Measurements from ENCODE around the gene WDR1. TPM values are rescaled to one million over a fixed set of nuclear protein-coding genes. Genes with fewer than 3 reads are reported as not detected.

The WDR1 gene
- total and polyA plus RNA-seq, 2 of the 13 experiments (the other 11 are each of a cell fraction or from before 2014, with no cell fraction given) = 106 to 198 TPM

GRCh38 chr4:10123227-10124101 is 6.9 kb upstream of the WDR1 start (continued):
- TF ChIP-seq ZHX2 (IDR thresholded peaks at IDR 0.05; ENCODE audit: low read depth) = no peak
- TF ChIP-seq ZHX2 (CRISPR knock-in tag; IDR thresholded peaks at IDR 0.05; ENCODE audit: borderline replicate concordance) = no peak
- peak; percentile 58; the same call in 1 of the 2 replicates for TF ChIP-seq MIXL1 (CRISPR knock-in tag; IDR thresholded peaks at IDR 0.05)
- no peak for TF ChIP-seq ZNF704 (CRISPR knock-in tag; IDR thresholded peaks at IDR 0.05; ENCODE audit: borderline replicate concordance)
- no peak for TF ChIP-seq MAF1 (CRISPR knock-in tag; IDR thresholded peaks at IDR 0.05; ENCODE audit: borderline replicate concordance)
- TF ChIP-seq ZNF766 (CRISPR knock-in tag; IDR thresholded peaks at IDR 0.05; ENCODE audit: borderline replicate concordance) = no peak
- TF ChIP-seq ONECUT2 (CRISPR knock-in tag; IDR thresholded peaks at IDR 0.05) = no peak
- TF ChIP-seq, protein P1, sequence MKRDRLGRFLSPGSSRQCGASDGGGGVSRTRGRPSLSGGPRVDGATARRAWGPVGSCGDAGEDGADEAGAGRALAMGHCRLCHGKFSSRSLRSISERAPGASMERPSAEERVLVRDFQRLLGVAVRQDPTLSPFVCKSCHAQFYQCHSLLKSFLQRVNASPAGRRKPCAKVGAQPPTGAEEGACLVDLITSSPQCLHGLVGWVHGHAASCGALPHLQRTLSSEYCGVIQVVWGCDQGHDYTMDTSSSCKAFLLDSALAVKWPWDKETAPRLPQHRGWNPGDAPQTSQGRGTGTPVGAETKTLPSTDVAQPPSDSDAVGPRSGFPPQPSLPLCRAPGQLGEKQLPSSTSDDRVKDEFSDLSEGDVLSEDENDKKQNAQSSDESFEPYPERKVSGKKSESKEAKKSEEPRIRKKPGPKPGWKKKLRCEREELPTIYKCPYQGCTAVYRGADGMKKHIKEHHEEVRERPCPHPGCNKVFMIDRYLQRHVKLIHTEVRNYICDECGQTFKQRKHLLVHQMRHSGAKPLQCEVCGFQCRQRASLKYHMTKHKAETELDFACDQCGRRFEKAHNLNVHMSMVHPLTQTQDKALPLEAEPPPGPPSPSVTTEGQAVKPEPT (CRISPR knock-in tag; IDR thresholded peaks at IDR 0.05; ENCODE audit: low read depth) = 0 out of 2 replicates have a peak, but pooled peaks have one; percentile 67
- TF ChIP-seq ARNT (IDR thresholded peaks at IDR 0.05) = no peak
- TF ChIP-seq ARHGAP35 (CRISPR knock-in tag; IDR thresholded peaks at IDR 0.05; ENCODE audit: borderline replicate concordance) = no peak
- no peak for TF ChIP-seq BORCS8-MEF2B (CRISPR knock-in tag; IDR thresholded peaks at IDR 0.05)
- TF ChIP-seq, protein P2, sequence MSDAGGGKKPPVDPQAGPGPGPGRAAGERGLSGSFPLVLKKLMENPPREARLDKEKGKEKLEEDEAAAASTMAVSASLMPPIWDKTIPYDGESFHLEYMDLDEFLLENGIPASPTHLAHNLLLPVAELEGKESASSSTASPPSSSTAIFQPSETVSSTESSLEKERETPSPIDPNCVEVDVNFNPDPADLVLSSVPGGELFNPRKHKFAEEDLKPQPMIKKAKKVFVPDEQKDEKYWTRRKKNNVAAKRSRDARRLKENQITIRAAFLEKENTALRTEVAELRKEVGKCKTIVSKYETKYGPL (CRISPR knock-in tag; IDR thresholded peaks at IDR 0.05) = no peak
- no peak for TF ChIP-seq MYNN (CRISPR knock-in tag; IDR thresholded peaks at IDR 0.05; ENCODE audit: low read depth)
- TF ChIP-seq NPAS2 (CRISPR knock-in tag; IDR thresholded peaks at IDR 0.05; ENCODE audit: borderline replicate concordance) = no peak
- TF ChIP-seq ZKSCAN5 (CRISPR knock-in tag; IDR thresholded peaks at IDR 0.05) = no peak
- no peak for TF ChIP-seq ZNF264 (CRISPR knock-in tag; IDR thresholded peaks at IDR 0.05)
- no peak for TF ChIP-seq PHF20 (CRISPR knock-in tag; IDR thresholded peaks at IDR 0.05)
- no peak for TF ChIP-seq CEBPB (IDR thresholded peaks at IDR 0.05; ENCODE audit: borderline replicate concordance, low read depth, low read length)
- no peak for TF ChIP-seq CREM (IDR thresholded peaks at IDR 0.05)
- no peak for TF ChIP-seq CREM (CRISPR knock-in tag; IDR thresholded peaks at IDR 0.05)
- TF ChIP-seq NR2F6 (IDR thresholded peaks at IDR 0.05) = no peak
- peak; percentile 25; the same call in 1 of the 2 replicates for TF ChIP-seq NR2F6 (CRISPR knock-in tag; IDR thresholded peaks at IDR 0.05)
